Measurements from ENCODE around the gene PRG2. TPM values are rescaled to one million over a fixed set of nuclear protein-coding genes. Genes with fewer than 3 reads are reported as not detected.

The PRG2 gene
- total RNA-seq, 1 experiment from 2014 or later = not detected

- in situ Hi-C loops (cut with HindIII; ENCODE audit: low pct_unique_long_range_greater_than_20kb, low sequenced_read_pairs) = no loop called here
- no peak for DNase-seq (ENCODE audit: low read depth, low spot score)
Measured at GRCh38 chr11:57359896-57360690, 30.4 kb downstream of the PRG2 start.

GRCh38 chr11:57359396-57359795 is 31.1 kb downstream of the PRG2 start:
- in situ Hi-C loops (cut with HindIII; ENCODE audit: low pct_unique_long_range_greater_than_20kb, low sequenced_read_pairs) = no loop called here
- no peak for DNase-seq (ENCODE audit: low read depth, low spot score)

GRCh38 chr11:57358991-57359390 is 31.5 kb downstream of the PRG2 start:
- in situ Hi-C loops (cut with HindIII; ENCODE audit: low pct_unique_long_range_greater_than_20kb, low sequenced_read_pairs) = no loop called here
- DNase-seq (ENCODE audit: low read depth, low spot score) = no peak

GRCh38 chr11:57358543-57358961 is 31.9 kb downstream of the PRG2 start:
- DNase-seq (ENCODE audit: low read depth, low spot score) = no peak

GRCh38 chr11:57357856-57358255 is 32.6 kb downstream of the PRG2 start:
- in situ Hi-C loops (cut with HindIII; ENCODE audit: low pct_unique_long_range_greater_than_20kb, low sequenced_read_pairs) = no loop called here
- no peak for DNase-seq (ENCODE audit: low read depth, low spot score)

More at GRCh38 chr11:57358543-57358961, 31.9 kb downstream of the PRG2 start:
- in situ Hi-C loops (cut with HindIII; ENCODE audit: low pct_unique_long_range_greater_than_20kb, low sequenced_read_pairs) = no loop called here

- in situ Hi-C loops (cut with HindIII; ENCODE audit: low pct_unique_long_range_greater_than_20kb, low sequenced_read_pairs) = no loop called here
- DNase-seq (ENCODE audit: low read depth, low spot score) = no peak
Measured at GRCh38 chr11:57357310-57357709, 33.1 kb downstream of the PRG2 start.

- no peak for DNase-seq (ENCODE audit: low read depth, low spot score)
- in situ Hi-C loops (cut with HindIII; ENCODE audit: low pct_unique_long_range_greater_than_20kb, low sequenced_read_pairs) = no loop called here
Measured at GRCh38 chr11:57356268-57356667, 34.2 kb downstream of the PRG2 start.

GRCh38 chr11:57354699-57355098 is 35.8 kb downstream of the PRG2 start:
- DNase-seq (ENCODE audit: low read depth, low spot score) = no peak
- in situ Hi-C loops (cut with HindIII; ENCODE audit: low pct_unique_long_range_greater_than_20kb, low sequenced_read_pairs) = no loop called here

GRCh38 chr11:57353852-57354251 is 36.6 kb downstream of the PRG2 start:
- no peak for DNase-seq (ENCODE audit: low read depth, low spot score)
- in situ Hi-C loops (cut with HindIII; ENCODE audit: low pct_unique_long_range_greater_than_20kb, low sequenced_read_pairs) = no loop called here

- in situ Hi-C loops (cut with HindIII; ENCODE audit: low pct_unique_long_range_greater_than_20kb, low sequenced_read_pairs) = no loop called here
- DNase-seq (ENCODE audit: low read depth, low spot score) = no peak
Measured at GRCh38 chr11:57353446-57353845, 37.0 kb downstream of the PRG2 start.

- in situ Hi-C loops (cut with HindIII; ENCODE audit: low pct_unique_long_range_greater_than_20kb, low sequenced_read_pairs) = no loop called here
- no peak for DNase-seq (ENCODE audit: low read depth, low spot score)
Measured at GRCh38 chr11:57353036-57353435, 37.4 kb downstream of the PRG2 start.

- in situ Hi-C loops (cut with HindIII; ENCODE audit: low pct_unique_long_range_greater_than_20kb, low sequenced_read_pairs) = no loop called here
- DNase-seq (ENCODE audit: low read depth, low spot score) = peak; percentile 41
Measured at GRCh38 chr11:57349491-57350274, 40.8 kb downstream of the PRG2 start.

- in situ Hi-C loops (cut with HindIII; ENCODE audit: low pct_unique_long_range_greater_than_20kb, low sequenced_read_pairs) = no loop called here
- DNase-seq (ENCODE audit: low read depth, low spot score) = no peak
Measured at GRCh38 chr11:57348636-57349313, 41.7 kb downstream of the PRG2 start.

GRCh38 chr11:57348052-57348451 is 42.4 kb downstream of the PRG2 start:
- DNase-seq (ENCODE audit: low read depth, low spot score) = no peak
- in situ Hi-C loops (cut with HindIII; ENCODE audit: low pct_unique_long_range_greater_than_20kb, low sequenced_read_pairs) = no loop called here

GRCh38 chr11:57347336-57347735 is 43.1 kb downstream of the PRG2 start:
- in situ Hi-C loops (cut with HindIII; ENCODE audit: low pct_unique_long_range_greater_than_20kb, low sequenced_read_pairs) = no loop called here
- DNase-seq (ENCODE audit: low read depth, low spot score) = no peak

GRCh38 chr11:57345555-57346211 is 44.8 kb downstream of the PRG2 start:
- DNase-seq (ENCODE audit: low read depth, low spot score) = peak; percentile 80
- in situ Hi-C loops (cut with HindIII; ENCODE audit: low pct_unique_long_range_greater_than_20kb, low sequenced_read_pairs) = no loop called here

GRCh38 chr11:57344826-57345225 is 45.6 kb downstream of the PRG2 start:
- no peak for DNase-seq (ENCODE audit: low read depth, low spot score)
- in situ Hi-C loops (cut with HindIII; ENCODE audit: low pct_unique_long_range_greater_than_20kb, low sequenced_read_pairs) = no loop called here

- DNase-seq (ENCODE audit: low read depth, low spot score) = no peak
- in situ Hi-C loops (cut with HindIII; ENCODE audit: low pct_unique_long_range_greater_than_20kb, low sequenced_read_pairs) = no loop called here
Measured at GRCh38 chr11:57343825-57344224, 46.6 kb downstream of the PRG2 start.
